Tibial nerve (tissue), 4 donors: ENCODE data around the gene DOC2A. TPM values are rescaled to one million over a fixed set of nuclear protein-coding genes. Genes with fewer than 3 reads are reported as not detected.

Experiments
- DNase-seq, 2 donors: peaks; one replicate each; pipeline ENCODE4 v3.0.0-alpha.2; 2019; ENCODE audit warnings: low spot score in 2 of 2
- H3K27ac ChIP-seq, 4 donors: fragments of 200-600 bp; sonication (generic) in 3 of 4; one replicate each; pipeline ENCODE4 v1.5.1; 2017 to 2019; ENCODE audit warnings: mild to moderate bottlenecking in 1 of 4
- H3K27me3 ChIP-seq, 2 donors: fragments of 200-600 bp; sonication (generic) in 1 of 2; one replicate each; pipeline versions ENCODE4 v1.5.1 to v1.6.0; 2017 to 2019
- H3K36me3 ChIP-seq, 3 donors: fragments of 200-600 bp; sonication (generic); one replicate each; pipeline ENCODE4 v1.5.1; 2018 to 2019
- H3K4me1 ChIP-seq, 4 donors: fragments of 200-600 bp; sonication (generic) in 3 of 4; one replicate each; pipeline ENCODE4 v1.5.1; 2017 to 2019
- H3K4me3 ChIP-seq, 4 donors: fragments of 200-600 bp; sonication (generic) in 3 of 4; one replicate each; pipeline ENCODE4 v1.5.1; 2017 to 2019; ENCODE audit warnings: mild to moderate bottlenecking in 1 of 4, moderate library complexity in 1 of 4
- H3K9me3 ChIP-seq, 4 donors: fragments of 200-600 bp; sonication (generic) in 3 of 4; one replicate each; pipeline ENCODE4 v1.5.1; 2017 to 2019
- EP300 ChIP-seq, 2 donors: sonication (generic); formaldehyde crosslinking; IDR thresholded peaks; one replicate each; pipeline ENCODE4 v1.6.1; 2017; ENCODE audit warnings: antibody characterized with exemption in 2 of 2, mild to moderate bottlenecking in 1 of 2
- POLR2A ChIP-seq, 2 donors: fragments of 450-650 bp; IDR thresholded peaks; one replicate each; pipeline ENCODE4 v1.6.1; 2017; ENCODE audit warnings: antibody characterized with exemption in 2 of 2, mild to moderate bottlenecking in 2 of 2, moderate library complexity in 2 of 2
- WGBS, 2 donors: methylation state at CpG; one replicate each; pipeline ENCODE4 v1.1.5; 2018; 5-methylcytosine and 5-hydroxymethylcytosine counted together
- total RNA-seq, 4 donors: library from RNA; depleted of rRNA; stranded (reverse); fragments of >200 nt; gene quantifications; one replicate each; pipeline ENCODE4 v1.1.0, GENCODE V29; 2016
- TF ChIP-seq, protein P1 (sequence below), 5 experiments: fragments of 200-600 bp in 3 of 5; fragments of 450-650 bp in 2 of 5; sonication (generic) in 3 of 5; IDR thresholded peaks; one replicate each; pipeline ENCODE4 v1.5.1; 2016 to 2019; ENCODE audit warnings: antibody characterized with exemption in 5 of 5, mild to moderate bottlenecking in 3 of 5, moderate library complexity in 2 of 5

DOC2A gene
- total RNA-seq, 4 donors from 2014 or later = 0.44 to 4.2 (median 1.7) TPM

DNA sequence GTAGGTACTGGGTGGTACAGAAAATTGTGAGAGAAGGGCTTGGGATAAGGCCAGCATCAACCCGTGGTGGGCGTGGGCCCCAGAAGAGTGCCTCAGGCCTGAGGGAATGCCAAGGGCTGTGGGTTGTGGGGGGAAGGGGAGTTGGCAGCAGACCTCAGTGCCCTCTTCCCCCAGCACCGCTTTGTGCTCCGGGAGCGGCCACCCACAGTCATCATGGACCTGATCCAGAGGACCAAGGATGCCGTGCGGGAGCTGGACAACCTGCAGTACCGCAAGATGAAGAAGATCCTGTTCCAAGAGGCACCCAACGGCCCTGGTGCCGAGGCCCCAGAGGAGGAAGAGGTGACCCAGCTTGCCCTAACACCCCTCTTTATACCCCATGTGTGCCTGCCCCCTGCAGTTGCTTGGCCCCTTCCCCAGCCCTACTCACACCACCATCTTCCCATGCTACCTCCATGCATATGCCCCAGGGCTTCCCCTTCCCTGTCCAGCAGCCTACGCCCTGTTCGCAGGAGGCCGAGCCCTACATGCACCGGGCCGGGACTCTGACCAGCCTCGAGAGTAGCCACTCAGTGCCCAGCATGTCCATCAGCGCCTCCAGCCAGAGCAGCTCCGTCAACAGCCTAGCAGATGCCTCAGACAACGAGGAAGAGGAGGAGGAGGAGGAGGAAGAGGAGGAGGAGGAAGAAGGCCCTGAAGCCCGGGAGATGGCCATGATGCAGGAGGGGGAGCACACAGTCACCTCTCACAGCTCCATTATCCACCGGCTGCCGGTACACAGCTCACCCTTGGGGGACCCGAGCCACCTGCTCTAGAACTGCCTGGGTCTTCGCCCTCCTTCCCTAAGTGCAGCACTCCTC lies 28.0 kb downstream of the DOC2A start:
- H3K9me3 ChIP-seq = no peaks in the 10 kb centered on the region
- TF ChIP-seq EP300 (IDR thresholded peaks at IDR 0.05) (no peak), POLR2A (IDR thresholded peaks at IDR 0.05) (no peak)
- TF ChIP-seq, protein P1, sequence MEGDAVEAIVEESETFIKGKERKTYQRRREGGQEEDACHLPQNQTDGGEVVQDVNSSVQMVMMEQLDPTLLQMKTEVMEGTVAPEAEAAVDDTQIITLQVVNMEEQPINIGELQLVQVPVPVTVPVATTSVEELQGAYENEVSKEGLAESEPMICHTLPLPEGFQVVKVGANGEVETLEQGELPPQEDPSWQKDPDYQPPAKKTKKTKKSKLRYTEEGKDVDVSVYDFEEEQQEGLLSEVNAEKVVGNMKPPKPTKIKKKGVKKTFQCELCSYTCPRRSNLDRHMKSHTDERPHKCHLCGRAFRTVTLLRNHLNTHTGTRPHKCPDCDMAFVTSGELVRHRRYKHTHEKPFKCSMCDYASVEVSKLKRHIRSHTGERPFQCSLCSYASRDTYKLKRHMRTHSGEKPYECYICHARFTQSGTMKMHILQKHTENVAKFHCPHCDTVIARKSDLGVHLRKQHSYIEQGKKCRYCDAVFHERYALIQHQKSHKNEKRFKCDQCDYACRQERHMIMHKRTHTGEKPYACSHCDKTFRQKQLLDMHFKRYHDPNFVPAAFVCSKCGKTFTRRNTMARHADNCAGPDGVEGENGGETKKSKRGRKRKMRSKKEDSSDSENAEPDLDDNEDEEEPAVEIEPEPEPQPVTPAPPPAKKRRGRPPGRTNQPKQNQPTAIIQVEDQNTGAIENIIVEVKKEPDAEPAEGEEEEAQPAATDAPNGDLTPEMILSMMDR (IDR thresholded peaks at IDR 0.05) = no peak
- WGBS, 2 donors = 74 to 81% methylated on average over 23 to 24 of the region's 24 CpGs
- H3K36me3 ChIP-seq = peaks cover 9 to 100% (median 69%) of the 10 kb centered on the region in 3 donors
- no peaks in the 10 kb centered on the region for H3K27me3 ChIP-seq
- H3K4me3 ChIP-seq = no peak overlapping the region
- no peak for DNase-seq
- H3K4me1 ChIP-seq = peaks cover 0 to 8% (median 0%) of the 10 kb centered on the region in 4 donors
- H3K27ac ChIP-seq = no peak overlapping the region

DNA sequence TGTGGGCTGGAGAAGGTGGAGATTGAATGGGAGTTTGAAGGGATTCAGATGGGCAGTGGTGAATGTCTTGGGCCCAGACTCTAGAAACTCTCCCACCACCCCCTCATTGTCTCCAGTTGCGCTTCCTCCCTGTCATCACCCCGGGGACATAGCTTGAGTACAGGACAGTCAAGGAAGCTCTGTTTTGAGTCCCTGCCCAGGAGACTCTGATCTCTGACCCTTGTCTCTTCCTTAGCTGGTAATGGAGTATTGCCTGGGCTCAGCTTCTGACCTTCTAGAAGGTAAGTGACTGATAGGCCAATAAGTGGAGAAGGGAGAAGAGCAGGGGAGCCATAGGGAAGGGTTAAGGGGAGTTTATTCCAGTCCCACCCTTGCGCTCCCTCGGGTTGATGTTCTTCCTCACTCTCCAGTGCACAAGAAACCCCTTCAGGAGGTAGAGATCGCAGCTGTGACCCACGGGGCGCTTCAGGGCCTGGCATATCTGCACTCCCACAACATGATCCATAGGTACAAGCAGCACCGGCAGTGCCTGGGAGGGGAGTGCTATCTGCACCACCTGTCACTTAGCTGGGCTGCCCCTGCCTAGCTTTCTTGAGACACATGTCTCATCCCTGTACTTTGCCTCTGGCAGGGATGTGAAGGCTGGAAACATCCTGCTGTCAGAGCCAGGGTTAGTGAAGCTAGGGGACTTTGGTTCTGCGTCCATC lies 32.1 kb downstream of the DOC2A start:
- Histone ChIP-seq H3K36me3 (peaks cover 4 to 63% (median 37%) of the 10 kb centered on the region in 3 donors), H3K9me3 (no peaks in the 10 kb centered on the region), H3K4me3 (no peak overlapping the region), H3K27me3 (no peaks in the 10 kb centered on the region), H3K27ac (peak overlapping the region in 1 of 4 donors; percentile 95), H3K4me1 (peaks cover 0 to 43% (median 21%) of the 10 kb centered on the region in 4 donors)
- WGBS, 2 donors = 86% methylated on average over 9 of the region's 9 CpGs
- no peak for TF ChIP-seq EP300 (IDR thresholded peaks at IDR 0.05)
- TF ChIP-seq, protein P1 (IDR thresholded peaks at IDR 0.05) = no peak
- no peak for TF ChIP-seq POLR2A (IDR thresholded peaks at IDR 0.05)
- no peak for DNase-seq

DNA sequence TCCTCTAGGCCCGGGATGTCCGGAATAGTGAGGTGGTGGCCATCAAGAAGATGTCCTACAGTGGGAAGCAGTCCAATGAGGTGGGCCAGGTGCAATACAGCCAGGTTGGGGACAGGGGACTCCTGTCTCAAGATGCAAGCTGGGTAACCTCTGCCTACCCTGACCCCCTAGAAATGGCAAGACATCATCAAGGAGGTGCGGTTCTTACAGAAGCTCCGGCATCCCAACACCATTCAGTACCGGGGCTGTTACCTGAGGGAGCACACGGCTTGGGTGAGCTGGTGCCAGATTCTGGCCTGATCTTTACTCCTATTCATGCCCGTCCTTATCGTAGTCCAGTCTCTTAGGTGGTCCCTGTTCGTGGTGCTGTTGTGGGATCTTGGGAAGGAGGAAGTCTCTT lies 32.7 kb downstream of the DOC2A start:
- no peak overlapping the region for H3K4me3 ChIP-seq
- H3K9me3 ChIP-seq = no peaks in the 10 kb centered on the region
- H3K27me3 ChIP-seq = no peaks in the 10 kb centered on the region
- TF ChIP-seq POLR2A (IDR thresholded peaks at IDR 0.05) (no peak), EP300 (IDR thresholded peaks at IDR 0.05) (no peak)
- TF ChIP-seq, protein P1 (IDR thresholded peaks at IDR 0.05) = no peak
- H3K36me3 ChIP-seq = peaks cover 0 to 57% (median 30%) of the 10 kb centered on the region in 3 donors
- H3K27ac ChIP-seq = peak overlapping the region in 1 of 4 donors; percentile 95
- DNase-seq = no peak
- 90 to 92% methylated on average over 9 of the region's 9 CpGs for WGBS, 2 donors
- peaks cover 0 to 46% (median 21%) of the 10 kb centered on the region in 4 donors for H3K4me1 ChIP-seq

GRCh38 chr16:29977063-29977825 lies 33.6 kb downstream of the DOC2A start:
- Histone ChIP-seq H3K4me1 (peaks cover 0 to 50% (median 21%) of the 10 kb centered on the region in 4 donors), H3K36me3 (peaks cover 0 to 48% (median 22%) of the 10 kb centered on the region in 3 donors), H3K9me3 (no peaks in the 10 kb centered on the region), H3K27ac (peak overlapping the region in 1 of 4 donors; percentile 95), H3K4me3 (peak overlapping the region in 1 of 4 donors; percentile 70), H3K27me3 (no peaks in the 10 kb centered on the region)
- WGBS, 2 donors = 44 to 52% methylated on average over 7 to 9 of the region's 9 CpGs
- DNase-seq = no peak
- TF ChIP-seq, protein P1 (IDR thresholded peaks at IDR 0.05) = no peak
- TF ChIP-seq EP300 (IDR thresholded peaks at IDR 0.05) (no peak), POLR2A (IDR thresholded peaks at IDR 0.05) (no peak)
